HepG2 (cell line): Measurements from ENCODE around the gene CYSRT1. TPM values are rescaled to one million over a fixed set of nuclear protein-coding genes. Genes with fewer than 3 reads are reported as not detected.

Source experiments
- ARID4A ChIP-seq: sonication (generic); formaldehyde crosslinking; IDR thresholded peaks from 2 replicates; pipeline ENCODE4 v1.5.0; 2020; ENCODE audit warnings: mild to moderate bottlenecking, missing genetic modification reagents, borderline replicate concordance
- ATF7-NPFF ChIP-seq: sonication (generic); formaldehyde crosslinking; IDR thresholded peaks from 2 replicates; pipeline ENCODE4 v1.8.1; 2023; ENCODE audit warnings: mild to moderate bottlenecking, low read depth, missing genetic modification reagents, moderate library complexity
- FOXA3 ChIP-seq: IDR thresholded peaks from 2 replicates; pipeline ENCODE4 v1.6.1; 2016; ENCODE audit warnings: missing genetic modification reagents, missing compliant biosample characterization
- FOXO1 ChIP-seq: sonication (generic); formaldehyde crosslinking; IDR thresholded peaks from 2 replicates; pipeline ENCODE4 v1.4.0; 2020; ENCODE audit warnings: missing genetic modification reagents
- HNRNPL ChIP-seq: fragments of 200-400 bp; formaldehyde crosslinking; IDR thresholded peaks from 2 replicates; pipeline ENCODE4 v1.6.1; 2017; ENCODE audit warnings: mild to moderate bottlenecking, low read depth, low read length
- HOXA9 ChIP-seq: sonication (generic); formaldehyde crosslinking; IDR thresholded peaks from 2 replicates; pipeline ENCODE4 v1.8.1; 2022; ENCODE audit warnings: missing genetic modification reagents, mild to moderate bottlenecking, moderate library complexity, borderline replicate concordance
- KDM5B ChIP-seq: sonication (generic); formaldehyde crosslinking; IDR thresholded peaks from 2 replicates; pipeline ENCODE4 v1.4.0; 2020; ENCODE audit warnings: missing genetic modification reagents, mild to moderate bottlenecking, borderline replicate concordance
- LCORL ChIP-seq, 2 experiments: fragments of 450-650 bp in 1 of 2; sonication (generic) in 1 of 2; formaldehyde crosslinking in 1 of 2; IDR thresholded peaks; 2 replicates each; pipeline versions ENCODE4 v1.5.0 to v1.6.1; 2017 to 2020; ENCODE audit warnings: antibody characterized with exemption in 1 of 2, missing genetic modification reagents in 1 of 2
- MXD1 ChIP-seq: sonication (generic); formaldehyde crosslinking; IDR thresholded peaks from 2 replicates; pipeline ENCODE4 v1.4.0; 2020; ENCODE audit warnings: mild to moderate bottlenecking, missing genetic modification reagents
- PAF1 ChIP-seq: IDR thresholded peaks from 2 replicates; pipeline ENCODE4 v1.6.1; 2016; ENCODE audit warnings: missing genetic modification reagents, missing compliant biosample characterization
- PRDM10 ChIP-seq: sonication (generic); formaldehyde crosslinking; IDR thresholded peaks from 2 replicates; pipeline ENCODE4 v1.4.0; 2020; ENCODE audit warnings: low read depth, missing genetic modification reagents
- RARA ChIP-seq: IDR thresholded peaks from 2 replicates; pipeline ENCODE4 v1.6.1; 2016; ENCODE audit warnings: missing genetic modification reagents, missing compliant biosample characterization
- SIX1 ChIP-seq: sonication (generic); formaldehyde crosslinking; IDR thresholded peaks from 2 replicates; pipeline ENCODE4 v1.4.0; 2020; ENCODE audit warnings: missing genetic modification reagents, borderline replicate concordance
- ZFP36L2 ChIP-seq: sonication (generic); formaldehyde crosslinking; IDR thresholded peaks from 2 replicates; pipeline ENCODE4 v1.4.0; 2020; ENCODE audit warnings: missing genetic modification reagents
- ZFP37 ChIP-seq: sonication (generic); formaldehyde crosslinking; IDR thresholded peaks from 2 replicates; pipeline ENCODE4 v1.4.0; 2020; ENCODE audit warnings: missing genetic modification reagents, borderline replicate concordance
- ZFY ChIP-seq: sonication (generic); formaldehyde crosslinking; IDR thresholded peaks from 2 replicates; pipeline ENCODE4 v1.4.0; 2020; ENCODE audit warnings: missing genetic modification reagents
- ZMAT3 ChIP-seq: sonication (generic); formaldehyde crosslinking; conservative IDR thresholded peaks from 2 replicates; pipeline ENCODE4 v1.7.0; 2021; ENCODE audit warnings: missing genetic modification reagents
- ZMYM2 ChIP-seq: sonication (generic); formaldehyde crosslinking; IDR thresholded peaks from 2 replicates; pipeline ENCODE4 v1.8.0; 2022; ENCODE audit warnings: mild to moderate bottlenecking, missing genetic modification reagents
- ZNF430 ChIP-seq: sonication (generic); formaldehyde crosslinking; IDR thresholded peaks from 2 replicates; pipeline ENCODE4 v1.9.0; 2021; ENCODE audit warnings: mild to moderate bottlenecking, missing genetic modification reagents
- ZNF724P ChIP-seq: sonication (generic); formaldehyde crosslinking; IDR thresholded peaks from 2 replicates; pipeline ENCODE4 v1.8.0; 2022; ENCODE audit warnings: missing genetic modification reagents, borderline replicate concordance
- ZNF782 ChIP-seq: sonication (generic); formaldehyde crosslinking; IDR thresholded peaks from 2 replicates; pipeline ENCODE4 v1.4.0; 2020; ENCODE audit warnings: missing genetic modification reagents, mild to moderate bottlenecking, borderline replicate concordance
- polyA plus RNA-seq, 8 experiments: library from polyadenylated mRNA; depleted of rRNA in 3 of 8; stranded (reverse) in 7 of 8; unstranded in 1 of 8; fragments of >200 nt; fragmentation: Illumina TruSeq in 4 of 8; extraction: Trizol in 4 of 8; gene quantifications; 2 replicates each; pipeline versions ENCODE4 v1.2.1 to v1.2.3, GENCODE V29; 2011 to 2016; ENCODE audit warnings: low read depth in 4 of 8, missing spikeins in 1 of 8, mixed read lengths in 1 of 8; ENCODE audit not compliant: insufficient read depth in 1 of 8
- total RNA-seq, 5 experiments: library from RNA; depleted of rRNA; stranded (reverse); fragments of >200 nt; fragmentation: Illumina TruSeq; extraction: Trizol; gene quantifications; 2 replicates each; pipeline ENCODE4 v1.2.3, GENCODE V29; 2016; ENCODE audit warnings: low read depth in 1 of 5

CYSRT1 gene
- total and polyA plus RNA-seq, 2 of the 13 experiments (the other 11 are each of a cell fraction or from before 2014, with no cell fraction given), result 1.5 to 2.1 TPM

- TF ChIP-seq ZMYM2 (CRISPR knock-in tag) (peak; percentile 34; the same call in 1 of the 2 replicates), SIX1 (CRISPR knock-in tag) (no peak), KDM5B (CRISPR knock-in tag) (peak; percentile 28; the same call in 1 of the 2 replicates), RARA (CRISPR knock-in tag) (peak; percentile 65), MXD1 (peak; percentile 61; the same call in 1 of the 2 replicates), LCORL (IDR thresholded peaks at IDR 0.05) (no peak), LCORL (CRISPR knock-in tag; IDR thresholded peaks at IDR 0.05) (peak; percentile 91), HNRNPL (0 out of 2 replicates have a peak, but pooled peaks have one; percentile 28), ZNF724P (CRISPR knock-in tag) (peak; percentile 89; the same call in 1 of the 2 replicates), ZFY (CRISPR knock-in tag) (peak; percentile 54; the same call in 1 of the 2 replicates), PAF1 (CRISPR knock-in tag) (no peak), ZFP37 (CRISPR knock-in tag) (no peak), ZNF782 (peak; percentile 25; the same call in 1 of the 2 replicates), PRDM10 (CRISPR knock-in tag) (no peak), FOXO1 (CRISPR knock-in tag) (no peak), ZFP36L2 (no peak), ARID4A (0 out of 2 replicates have a peak, but pooled peaks have one; percentile 64), ZNF430 (CRISPR knock-in tag) (peak; percentile 55), FOXA3 (CRISPR knock-in tag) (0 out of 2 replicates have a peak, but pooled peaks have one; percentile 3), HOXA9 (CRISPR knock-in tag) (0 out of 2 replicates have a peak, but pooled peaks have one; percentile 9), ATF7-NPFF (CRISPR knock-in tag) (peak; percentile 72), ZMAT3 (CRISPR knock-in tag) (peak; percentile 27; the same call in 1 of the 2 replicates)
Measured at GRCh38 chr9:137241490-137242268, 16.7 kb downstream of the CYSRT1 start (continued).
